GM23248 (cell line): ENCODE data around the gene TLCD3A.

Source experiments
- EZH2 ChIP-seq: fragments of 200-600 bp; sonication (generic); IDR thresholded peaks from 2 replicates; pipeline ENCODE4 v1.6.1; 2018; ENCODE audit warnings: antibody characterized with exemption, mild to moderate bottlenecking; ENCODE audit not compliant: insufficient read depth, poor library complexity, severe bottlenecking
- EZH2phosphoT487 ChIP-seq: fragments of 200-600 bp; sonication (generic); IDR thresholded peaks from 2 replicates; pipeline ENCODE4 v1.6.1; 2018; ENCODE audit warnings: antibody characterized with exemption, moderate library complexity, mild to moderate bottlenecking, low read depth; ENCODE audit not compliant: insufficient read depth

DNA sequence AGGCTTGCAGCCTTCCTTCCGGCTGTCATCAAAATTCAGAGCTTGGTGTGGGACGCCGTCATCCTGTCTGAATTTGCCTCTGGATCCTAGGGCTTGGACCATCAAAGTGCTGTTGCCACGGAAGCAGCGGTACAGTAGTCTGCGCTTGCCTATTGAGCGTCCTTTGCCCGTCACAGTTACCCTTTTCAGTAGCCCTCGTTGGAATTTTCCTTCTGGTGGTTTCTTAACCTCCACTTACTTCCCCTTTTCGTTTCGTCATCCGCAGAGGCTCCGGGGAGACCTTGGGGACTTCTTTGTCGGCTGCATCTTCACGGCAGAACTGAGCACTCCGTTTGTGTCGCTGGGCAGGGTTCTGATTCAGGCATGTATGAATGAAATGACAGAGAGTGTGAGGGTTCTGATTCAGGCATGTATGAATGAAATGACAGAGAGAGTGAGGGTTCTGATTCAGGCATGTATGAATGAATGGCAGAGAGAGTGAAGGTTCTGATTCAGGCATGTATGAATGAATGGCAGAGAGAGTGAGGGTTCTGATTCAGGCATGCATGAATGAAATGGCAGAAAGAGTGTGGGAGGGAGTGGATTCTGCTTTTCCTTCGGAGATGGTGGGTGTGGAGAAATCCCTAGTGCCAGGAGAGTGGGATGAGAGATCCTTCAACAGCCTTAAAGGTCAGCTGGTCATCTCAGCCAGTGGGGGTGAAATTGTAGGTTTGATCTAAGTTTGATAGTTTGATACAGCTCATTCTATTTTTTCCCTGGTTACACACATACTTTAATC is 8.0 kb downstream of the TLCD3A start:
- TF ChIP-seq EZH2 (no peak), EZH2phosphoT487 (no peak)
